ENCODE results near the gene UBC. TPM values are rescaled to one million over a fixed set of nuclear protein-coding genes. Genes with fewer than 3 reads are reported as not detected.
"Not testable (repeated sequence)": the region's sequence is repeated elsewhere in the genome, so short reads cannot be mapped to it uniquely, and the experiment has no call there.

UBC gene
- total RNA-seq, 1 experiment from 2014 or later: 1,053 TPM

- POLR2A ChIA-PET (ENCODE audit: low non-redundant PET): no interaction called here
- H3K4me3 ChIP-seq (ENCODE audit: low read depth, low read length, poor library complexity, severe bottlenecking): no peak overlapping the region
- no peaks in the 10 kb centered on the region for H3K27me3 ChIP-seq (replicated peaks; ENCODE audit: insufficient read depth, low read depth, low read length, poor library complexity)
- no TSS peak for BruUV-seq (replicated peaks)
- intact Hi-C loops (cut with micrococcal nuclease; ENCODE audit: unreplicated experiment): no loop called here
- H3K4me1 ChIP-seq (ENCODE audit: insufficient read depth, low read length, poor library complexity, severe bottlenecking): peaks cover 40% of the 10 kb centered on the region
- no peak for DNase-seq (ENCODE audit: low spot score)
- CTCF ChIA-PET: interaction anchor here (1.1 kb wide), 1 partner anchor 13 kb away, joined by 3 read pairs; no protein-coding TSS in a partner anchor
- peak overlapping the region; percentile 31 for H3K27ac ChIP-seq (ENCODE audit: low read depth, low read length, poor library complexity, severe bottlenecking)
- no peaks in the 10 kb centered on the region for H3K36me3 ChIP-seq (ENCODE audit: insufficient read depth, low read length, poor library complexity, severe bottlenecking)
- no peak for TF ChIP-seq CTCF (conservative IDR thresholded peaks at IDR 0.05; ENCODE audit: low read depth, low read length)
- TF ChIP-seq EZH2 (IDR thresholded peaks at IDR 0.05; ENCODE audit: borderline replicate concordance, low read depth, low read length, poor library complexity, severe bottlenecking): no peak
- no peaks in the 10 kb centered on the region for H3K9me3 ChIP-seq (ENCODE audit: low read depth, low read length, poor library complexity, severe bottlenecking)
Measured at GRCh38 chr12:124919521-124920352, 5.3 kb upstream of the UBC start.

- H3K4me3 ChIP-seq (ENCODE audit: low read depth, low read length, poor library complexity, severe bottlenecking); H3K27me3 ChIP-seq (replicated peaks; ENCODE audit: insufficient read depth, low read depth, low read length, poor library complexity); intact Hi-C loops (cut with micrococcal nuclease; ENCODE audit: unreplicated experiment); DNase-seq (ENCODE audit: low spot score); H3K36me3 ChIP-seq (ENCODE audit: insufficient read depth, low read length, poor library complexity, severe bottlenecking); H3K9me3 ChIP-seq (ENCODE audit: low read depth, low read length, poor library complexity, severe bottlenecking); BruUV-seq (replicated peaks); CTCF ChIA-PET; POLR2A ChIA-PET (ENCODE audit: low non-redundant PET): not testable (repeated sequence)
- Histone ChIP-seq H3K27ac (ENCODE audit: low read depth, low read length, poor library complexity, severe bottlenecking) (peak overlapping the region; percentile 100), H3K4me1 (ENCODE audit: insufficient read depth, low read length, poor library complexity, severe bottlenecking) (peaks cover 40% of the 10 kb centered on the region)
Measured at GRCh38 chr12:124918622-124918988, 4.2 kb upstream of the UBC start.

GRCh38 chr12:124917841-124918621 is 3.6 kb upstream of the UBC start:
- no TSS peak for BruUV-seq (replicated peaks)
- Histone ChIP-seq H3K9me3 (ENCODE audit: low read depth, low read length, poor library complexity, severe bottlenecking) (no peaks in the 10 kb centered on the region), H3K27me3 (replicated peaks; ENCODE audit: insufficient read depth, low read depth, low read length, poor library complexity) (no peaks in the 10 kb centered on the region), H3K4me3 (ENCODE audit: low read depth, low read length, poor library complexity, severe bottlenecking) (peak overlapping the region; percentile 27), H3K36me3 (ENCODE audit: insufficient read depth, low read length, poor library complexity, severe bottlenecking) (peaks cover 7% of the 10 kb centered on the region), H3K27ac (ENCODE audit: low read depth, low read length, poor library complexity, severe bottlenecking) (peak overlapping the region; percentile 100), H3K4me1 (ENCODE audit: insufficient read depth, low read length, poor library complexity, severe bottlenecking) (peaks cover 40% of the 10 kb centered on the region)
- no peak for DNase-seq (ENCODE audit: low spot score)
- intact Hi-C loops (cut with micrococcal nuclease; ENCODE audit: unreplicated experiment): no loop called here
- TF ChIP-seq CTCF (conservative IDR thresholded peaks at IDR 0.05; ENCODE audit: low read depth, low read length): no peak
- no peak for TF ChIP-seq EZH2 (IDR thresholded peaks at IDR 0.05; ENCODE audit: borderline replicate concordance, low read depth, low read length, poor library complexity, severe bottlenecking)
- CTCF ChIA-PET: interaction anchor here (0.8 to 1.0 kb wide), 3 partner anchors 11 to 22 kb away, joined by 3 to 7 read pairs (median 3); no protein-coding TSS in a partner anchor
- POLR2A ChIA-PET (ENCODE audit: low non-redundant PET): no interaction called here

Measured in A673 (cell line).